AG10803 (cell line): Measurements from ENCODE around the gene TOR3A.
"Not testable (repeated sequence)": the region's sequence is repeated elsewhere in the genome, so short reads cannot be mapped to it uniquely, and the experiment has no call there.

Source experiments
- DNase-seq: peaks from one replicate; pipeline ENCODE4 v3.0.0; 2010; ENCODE audit warnings: low read depth
- H3K4me3 ChIP-seq: 2 replicates; pipeline ENCODE4 v1.5.1; 2011; ENCODE audit warnings: mild to moderate bottlenecking, low read length, control low read depth
- TF ChIP-seq, protein P1 (sequence below): conservative IDR thresholded peaks from 2 replicates; pipeline ENCODE4 v1.5.1; 2011; ENCODE audit warnings: mild to moderate bottlenecking, low read length, control low read depth, inconsistent platforms

Gene TOR3A

DNA sequence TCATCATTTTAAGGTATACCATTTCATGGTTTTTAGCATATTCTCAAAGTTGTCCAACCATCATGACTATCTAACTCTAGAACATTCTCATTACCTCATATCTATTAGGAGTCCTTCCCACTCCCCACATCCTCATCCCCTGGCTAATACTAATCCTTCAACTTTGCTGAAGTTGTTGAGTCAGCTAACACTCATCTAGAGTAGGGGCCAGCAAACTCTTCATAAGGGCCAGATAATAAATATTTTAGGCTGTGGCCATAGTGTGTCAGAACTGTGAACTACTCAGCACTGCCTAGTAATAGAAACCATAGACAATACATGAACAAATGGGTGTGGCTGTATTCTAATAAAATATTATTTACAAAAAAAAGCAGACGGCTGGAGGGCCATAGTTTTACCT is 43.0 kb downstream of the TOR3A start:
- TF ChIP-seq, protein P1, sequence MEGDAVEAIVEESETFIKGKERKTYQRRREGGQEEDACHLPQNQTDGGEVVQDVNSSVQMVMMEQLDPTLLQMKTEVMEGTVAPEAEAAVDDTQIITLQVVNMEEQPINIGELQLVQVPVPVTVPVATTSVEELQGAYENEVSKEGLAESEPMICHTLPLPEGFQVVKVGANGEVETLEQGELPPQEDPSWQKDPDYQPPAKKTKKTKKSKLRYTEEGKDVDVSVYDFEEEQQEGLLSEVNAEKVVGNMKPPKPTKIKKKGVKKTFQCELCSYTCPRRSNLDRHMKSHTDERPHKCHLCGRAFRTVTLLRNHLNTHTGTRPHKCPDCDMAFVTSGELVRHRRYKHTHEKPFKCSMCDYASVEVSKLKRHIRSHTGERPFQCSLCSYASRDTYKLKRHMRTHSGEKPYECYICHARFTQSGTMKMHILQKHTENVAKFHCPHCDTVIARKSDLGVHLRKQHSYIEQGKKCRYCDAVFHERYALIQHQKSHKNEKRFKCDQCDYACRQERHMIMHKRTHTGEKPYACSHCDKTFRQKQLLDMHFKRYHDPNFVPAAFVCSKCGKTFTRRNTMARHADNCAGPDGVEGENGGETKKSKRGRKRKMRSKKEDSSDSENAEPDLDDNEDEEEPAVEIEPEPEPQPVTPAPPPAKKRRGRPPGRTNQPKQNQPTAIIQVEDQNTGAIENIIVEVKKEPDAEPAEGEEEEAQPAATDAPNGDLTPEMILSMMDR, result no peak
- DNase-seq, result peak; percentile 47
- H3K4me3 ChIP-seq, result no peak overlapping the region

- DNase-seq, result no peak
- TF ChIP-seq, protein P1, result no peak
- no peak overlapping the region for H3K4me3 ChIP-seq
These were observed 44.6 kb downstream of the TOR3A start for GRCh38 chr1:179126338-179127060.

- TF ChIP-seq, protein P1, result no peak
- H3K4me3 ChIP-seq, result no peak overlapping the region
- DNase-seq, result peak; percentile 57
These were observed 45.5 kb downstream of the TOR3A start for GRCh38 chr1:179127163-179127895.

- TF ChIP-seq, protein P1, result no peak
- no peak for DNase-seq
- H3K4me3 ChIP-seq, result no peak overlapping the region
These were observed 46.6 kb downstream of the TOR3A start for GRCh38 chr1:179128520-179128919.

DNA sequence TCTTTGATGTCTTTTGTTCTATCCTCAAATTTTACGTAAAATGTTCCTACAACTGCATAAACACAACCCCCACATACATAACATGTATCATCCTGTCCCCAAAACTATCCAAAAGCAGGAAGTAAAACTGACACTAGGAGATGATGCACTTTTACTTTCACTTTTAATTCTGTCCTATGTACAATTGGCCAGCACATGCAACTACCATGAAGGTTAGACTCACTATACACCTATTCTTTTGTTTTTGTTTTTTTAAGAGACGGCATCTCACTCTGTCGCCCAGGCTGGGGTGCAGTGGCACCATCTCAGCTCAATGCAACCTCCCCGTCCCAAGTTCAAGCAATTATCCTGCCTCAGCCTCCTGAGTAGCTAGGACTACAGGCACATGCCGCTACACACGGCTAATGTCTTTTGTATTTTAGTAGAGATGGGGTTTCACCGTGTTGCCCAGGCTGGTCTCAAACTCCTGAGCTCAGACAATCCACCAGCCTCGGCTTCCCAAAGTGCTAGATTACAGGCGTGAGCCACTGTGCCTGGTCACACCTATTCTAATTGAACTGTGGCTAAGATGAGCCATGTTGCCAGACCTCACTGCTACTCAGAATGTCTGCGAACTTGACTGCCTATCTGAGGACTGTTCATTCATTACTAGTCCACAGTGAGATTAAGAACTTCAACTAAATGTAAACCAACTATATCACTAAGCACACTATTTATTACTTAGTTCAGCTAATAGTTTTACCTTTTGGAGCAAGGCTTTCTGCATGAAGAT is 48.0 kb downstream of the TOR3A start:
- TF ChIP-seq, protein P1, result no peak
- peak overlapping the region; percentile 22; the same call in 1 of the 2 replicates for H3K4me3 ChIP-seq
- DNase-seq, result no peak

DNA sequence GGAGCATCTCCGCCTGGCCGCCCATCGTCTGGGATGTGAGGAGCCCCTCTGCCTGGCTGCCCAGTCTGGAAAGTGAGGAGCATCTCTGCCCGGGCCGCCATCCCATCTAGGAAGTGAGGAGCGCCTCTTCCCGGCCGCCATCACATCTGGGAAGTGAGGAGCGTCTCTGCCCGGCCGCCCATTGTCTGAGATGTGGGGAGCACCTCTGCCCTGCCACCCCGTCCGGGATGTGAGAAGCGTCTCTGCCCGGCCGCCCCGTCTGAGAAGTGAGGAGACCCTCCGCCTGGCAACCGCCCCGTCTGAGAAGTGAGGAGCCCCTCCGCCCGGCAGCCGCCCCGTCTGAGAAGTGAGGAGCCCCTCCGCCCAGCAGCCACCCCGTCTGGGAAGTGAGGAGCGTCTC is 53.3 kb downstream of the TOR3A start:
- H3K4me3 ChIP-seq, DNase-seq: not testable (repeated sequence)

DNA sequence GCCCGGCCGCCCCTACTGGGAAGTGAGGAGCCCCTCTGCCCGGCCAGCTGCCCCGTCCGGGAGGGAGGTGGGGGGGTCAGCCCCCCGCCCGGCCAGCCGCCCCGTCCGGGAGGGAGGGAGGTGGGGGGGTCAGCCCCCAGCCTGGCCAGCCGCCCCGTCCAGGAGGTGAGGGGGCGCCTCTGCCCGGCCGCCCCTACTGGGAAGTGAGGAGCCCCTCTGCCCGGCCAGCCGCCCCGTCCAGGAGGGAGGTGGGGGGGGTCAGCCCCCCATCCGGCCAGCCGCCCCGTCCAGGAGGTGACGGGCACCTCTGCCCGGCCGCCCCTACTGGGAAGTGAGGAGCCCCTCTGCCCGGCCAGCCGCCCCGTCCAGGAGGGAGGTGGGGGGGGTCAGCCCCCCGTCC is 53.8 kb downstream of the TOR3A start:
- DNase-seq, H3K4me3 ChIP-seq: not testable (repeated sequence)
